Subcutaneous adipose tissue (tissue), 4 donors: ENCODE data around the gene CSNK1G1. TPM values are rescaled to one million over a fixed set of nuclear protein-coding genes. Genes with fewer than 3 reads are reported as not detected.

Experiments
- CTCF ChIP-seq: fragments of 450-650 bp; IDR thresholded peaks from one replicate; pipeline ENCODE4 v1.5.1; 2016; ENCODE audit warnings: low read depth, mild to moderate bottlenecking, control low read depth, antibody characterized with exemption, moderate library complexity
- total RNA-seq, 4 donors: library from RNA; depleted of rRNA; stranded (reverse); fragments of >200 nt; gene quantifications; one replicate each; pipeline ENCODE4 v1.1.0, GENCODE V29; 2016

CSNK1G1 gene
- total RNA-seq, 4 donors from 2014 or later, result 13.0 to 26.7 (median 16.2) TPM

- TF ChIP-seq CTCF, result no peak
Observed at GRCh38 chr15:64187396-64188191, 168.4 kb downstream of the CSNK1G1 start.

DNA sequence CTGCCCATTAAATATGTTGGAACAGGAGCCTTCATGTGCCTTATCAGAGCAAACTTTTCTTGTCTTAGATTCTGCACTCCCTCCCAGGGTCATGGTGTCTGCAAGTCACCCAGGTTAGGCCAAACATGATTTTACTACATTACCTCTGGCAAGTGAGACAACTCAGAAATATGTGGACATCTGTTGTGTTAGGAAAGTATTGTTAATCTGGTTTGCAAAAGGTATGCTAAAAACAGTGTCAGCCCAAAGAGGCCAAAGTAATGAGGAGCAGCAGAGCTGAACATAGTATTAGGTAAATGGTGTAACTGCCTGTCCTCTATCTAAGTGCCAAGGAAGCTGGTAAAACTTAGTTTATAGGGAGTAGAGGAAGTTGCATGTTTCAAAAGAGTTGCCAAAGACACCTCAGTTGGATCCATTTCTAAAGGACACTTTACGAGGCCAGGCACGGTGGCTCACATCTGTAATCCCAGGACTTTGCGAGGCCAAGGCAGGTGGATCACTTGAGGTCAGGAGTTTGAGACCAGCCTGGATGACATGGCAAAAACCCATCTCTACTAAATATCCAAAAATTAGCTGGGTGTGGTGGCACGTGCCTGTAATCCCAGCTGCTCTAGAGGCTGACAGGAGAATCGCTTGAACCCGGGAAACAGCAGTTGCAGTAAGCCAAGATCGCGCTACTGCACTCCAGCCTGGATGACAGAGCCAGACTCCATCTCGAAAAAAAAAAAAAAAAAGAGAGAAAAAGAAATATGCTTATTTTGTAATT, 170.6 kb downstream of the CSNK1G1 start:
- no peak for TF ChIP-seq CTCF

DNA sequence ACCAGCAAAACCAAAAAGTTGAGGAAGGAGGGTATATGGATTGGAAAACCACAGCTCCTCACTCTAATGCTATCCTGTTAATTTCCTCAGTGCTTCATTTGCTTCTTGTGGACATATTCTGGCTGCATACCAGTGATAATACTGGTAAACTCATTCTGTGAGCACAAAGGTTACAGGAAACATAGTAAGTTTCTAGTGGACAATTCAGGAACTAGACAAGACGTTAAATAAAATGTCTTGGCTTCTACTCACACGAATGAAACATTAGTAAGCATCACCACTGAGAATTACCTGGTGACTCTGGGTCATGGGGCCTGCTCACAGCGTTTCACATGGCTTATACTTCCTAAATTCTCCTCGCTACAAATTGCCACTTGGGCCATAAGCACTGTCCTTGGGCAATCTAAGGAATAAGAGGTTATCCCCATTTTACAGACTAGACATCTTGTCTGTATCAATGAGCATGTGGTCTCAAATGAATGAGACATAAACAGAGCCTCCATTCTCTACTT, 173.1 kb downstream of the CSNK1G1 start:
- no peak for TF ChIP-seq CTCF

- TF ChIP-seq CTCF, result no peak
Observed at GRCh38 chr15:64180235-64180824, 175.6 kb downstream of the CSNK1G1 start.

GRCh38 chr15:64166102-64166890, 189.7 kb downstream of the CSNK1G1 start:
- no peak for TF ChIP-seq CTCF

GRCh38 chr15:64164436-64164835, 191.5 kb downstream of the CSNK1G1 start:
- no peak for TF ChIP-seq CTCF
